Thyroid gland (tissue), 4 donors: ENCODE results near the gene METTL9.

Experiments used
- POLR2A ChIP-seq, 2 donors: fragments of 450-650 bp; IDR thresholded peaks; one replicate each; pipeline ENCODE4 v1.6.1; 2017; ENCODE audit warnings: antibody characterized with exemption in 2 of 2, mild to moderate bottlenecking in 2 of 2, moderate library complexity in 1 of 2
- TF ChIP-seq, protein P1 (sequence below), 6 experiments: fragments of 200-600 bp in 3 of 6; fragments of 450-650 bp in 3 of 6; sonication (generic) in 3 of 6; IDR thresholded peaks; one replicate each; pipeline ENCODE4 v1.5.1; 2016 to 2019; ENCODE audit warnings: antibody characterized with exemption in 6 of 6, mild to moderate bottlenecking in 2 of 6, inconsistent platforms in 1 of 6, moderate library complexity in 1 of 6

DNA sequence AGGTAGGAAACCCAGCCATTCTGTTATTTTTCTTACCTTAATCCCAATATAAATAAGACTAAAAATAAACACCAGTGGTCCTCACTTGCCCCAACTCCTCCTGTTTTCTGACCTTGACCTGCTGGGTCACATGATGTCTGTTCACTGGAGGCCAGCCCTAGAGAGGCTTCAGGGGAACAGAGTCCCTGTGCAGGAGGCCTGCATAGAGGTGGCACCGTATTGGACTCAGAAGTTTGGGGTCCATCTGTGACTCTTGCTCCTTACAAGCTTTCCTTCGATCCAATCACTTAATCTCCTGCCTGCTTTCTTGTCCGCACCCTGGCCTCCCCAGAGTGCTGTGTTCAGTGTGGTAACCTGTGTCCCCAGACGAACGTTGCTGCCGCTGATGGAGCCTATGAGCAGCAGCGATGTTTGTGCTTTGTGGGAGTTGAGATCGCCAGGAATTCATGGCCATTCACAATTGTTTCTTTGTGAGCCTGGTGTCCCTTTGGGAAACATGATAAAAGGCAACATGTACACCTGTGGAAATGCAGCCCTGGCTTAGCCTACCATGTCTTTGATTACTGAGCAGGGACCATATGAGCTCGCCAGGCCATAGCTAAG is 48.3 kb downstream of the METTL9 start:
- TF ChIP-seq POLR2A (IDR thresholded peaks at IDR 0.05) = no peak
- TF ChIP-seq, protein P1, sequence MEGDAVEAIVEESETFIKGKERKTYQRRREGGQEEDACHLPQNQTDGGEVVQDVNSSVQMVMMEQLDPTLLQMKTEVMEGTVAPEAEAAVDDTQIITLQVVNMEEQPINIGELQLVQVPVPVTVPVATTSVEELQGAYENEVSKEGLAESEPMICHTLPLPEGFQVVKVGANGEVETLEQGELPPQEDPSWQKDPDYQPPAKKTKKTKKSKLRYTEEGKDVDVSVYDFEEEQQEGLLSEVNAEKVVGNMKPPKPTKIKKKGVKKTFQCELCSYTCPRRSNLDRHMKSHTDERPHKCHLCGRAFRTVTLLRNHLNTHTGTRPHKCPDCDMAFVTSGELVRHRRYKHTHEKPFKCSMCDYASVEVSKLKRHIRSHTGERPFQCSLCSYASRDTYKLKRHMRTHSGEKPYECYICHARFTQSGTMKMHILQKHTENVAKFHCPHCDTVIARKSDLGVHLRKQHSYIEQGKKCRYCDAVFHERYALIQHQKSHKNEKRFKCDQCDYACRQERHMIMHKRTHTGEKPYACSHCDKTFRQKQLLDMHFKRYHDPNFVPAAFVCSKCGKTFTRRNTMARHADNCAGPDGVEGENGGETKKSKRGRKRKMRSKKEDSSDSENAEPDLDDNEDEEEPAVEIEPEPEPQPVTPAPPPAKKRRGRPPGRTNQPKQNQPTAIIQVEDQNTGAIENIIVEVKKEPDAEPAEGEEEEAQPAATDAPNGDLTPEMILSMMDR (IDR thresholded peaks at IDR 0.05) = no peak
